Right cardiac atrium (tissue), 5 donors: ENCODE data around the gene MAPK10. TPM values are rescaled to one million over a fixed set of nuclear protein-coding genes. Genes with fewer than 3 reads are reported as not detected.

Source experiments
- ATAC-seq, 2 donors: fragments of 200-7000 bp; cut with Tn5 transposase; one replicate each; pipeline versions ENCODE4 v1.8.0 to v1.9.1; 2020; ENCODE audit warnings: moderate library complexity in 2 of 2, mild to moderate bottlenecking in 1 of 2
- DNase-seq, 3 donors: peaks; one replicate each; pipeline ENCODE4 v3.0.0-alpha.2; 2020
- H3K27ac ChIP-seq: one replicate; pipeline ENCODE4 v1.5.1; 2013; ENCODE audit warnings: mild to moderate bottlenecking, low read length, control low read depth, moderate library complexity
- H3K27me3 ChIP-seq: one replicate; pipeline ENCODE4 v1.6.1; 2013; ENCODE audit not compliant: control insufficient read depth, insufficient read depth
- H3K4me1 ChIP-seq: one replicate; pipeline ENCODE4 v1.6.1; 2013; ENCODE audit warnings: low read length; ENCODE audit not compliant: control insufficient read depth, insufficient read depth
- H3K4me3 ChIP-seq: one replicate; pipeline ENCODE4 v1.5.1; 2013; ENCODE audit warnings: low read length, control low read depth
- H3K9me3 ChIP-seq: one replicate; pipeline ENCODE4 v1.6.1; 2013; ENCODE audit warnings: low read length; ENCODE audit not compliant: control insufficient read depth
- WGBS: extraction: QIAGEN DNeasy Blood & Tissue Kit; methylation state at CpG from one replicate; pipeline ENCODE4 v1.1.7; 2013; 5-methylcytosine and 5-hydroxymethylcytosine counted together
- intact Hi-C, 4 donors: fragments of 100-400 bp; cut with DNase I; formaldehyde crosslinking; loops; one replicate each; pipeline versions ENCODE4 v1.11.0 to v1.14.0; 2022 to 2023
- polyA plus RNA-seq: library from polyadenylated mRNA; stranded (reverse); fragments of 200-250 nt; gene quantifications from one replicate; pipeline ENCODE4 v1.2.3, GENCODE V29; 2013
- total RNA-seq, 4 donors: library from RNA; stranded (reverse); fragmentation: NEBNext Ultra II Directional; extraction: Animal tissue kit (Norgen Biotek cat#: 25700); gene quantifications; one replicate each; pipeline ENCODE4 v1.2.1, GENCODE V29; 2021
- donor health status: healthy with polysubstance abuse.
- donor health status: DM: no; HTN: yes; CAD: no.
- donor health status: DM: no; HTN: no; CAD: no.
- donor health status: DM: no; HTN: yes; CAD: no; lungs with severe emphysema.
- donor health status: DM: yes; HTN: yes; CAD: no.

MAPK10 gene
- total and polyA plus RNA-seq, 5 donors = 6.6 to 12.9 (median 7.8) TPM

- WGBS = 76% methylated on average over 1 of the region's 1 CpG
- no peak overlapping the region for H3K27ac ChIP-seq
- no peak for DNase-seq
- H3K4me3 ChIP-seq = no peak overlapping the region
- no peaks in the 10 kb centered on the region for H3K4me1 ChIP-seq
- H3K9me3 ChIP-seq = no peaks in the 10 kb centered on the region
- intact Hi-C loops = no loop called here
- ATAC-seq = no peak
- no peaks in the 10 kb centered on the region for H3K27me3 ChIP-seq
These were observed 251.7 kb downstream of the MAPK10 start for GRCh38 chr4:86108137-86108536.

- intact Hi-C loops = no loop called here
- no peak overlapping the region for H3K4me3 ChIP-seq
- DNase-seq = no peak
- no peaks in the 10 kb centered on the region for H3K4me1 ChIP-seq
- H3K27ac ChIP-seq = no peak overlapping the region
- H3K27me3 ChIP-seq = no peaks in the 10 kb centered on the region
- no peaks in the 10 kb centered on the region for H3K9me3 ChIP-seq
- 52% methylated on average over 6 of the region's 6 CpGs for WGBS
- no peak for ATAC-seq
These were observed 252.7 kb downstream of the MAPK10 start for GRCh38 chr4:86107112-86107511.

GRCh38 chr4:86106475-86106874, 253.4 kb downstream of the MAPK10 start:
- Histone ChIP-seq H3K9me3 (no peaks in the 10 kb centered on the region), H3K27me3 (no peaks in the 10 kb centered on the region), H3K4me1 (no peaks in the 10 kb centered on the region), H3K27ac (no peak overlapping the region), H3K4me3 (no peak overlapping the region)
- ATAC-seq (no peak), DNase-seq (no peak)
- intact Hi-C loops = no loop called here
- 66% methylated on average over 2 of the region's 2 CpGs for WGBS

GRCh38 chr4:86101841-86102240, 258.0 kb downstream of the MAPK10 start:
- ATAC-seq (no peak), DNase-seq (no peak)
- H3K4me1 ChIP-seq = no peaks in the 10 kb centered on the region
- H3K9me3 ChIP-seq = no peaks in the 10 kb centered on the region
- H3K4me3 ChIP-seq = no peak overlapping the region
- H3K27ac ChIP-seq = no peak overlapping the region
- no peaks in the 10 kb centered on the region for H3K27me3 ChIP-seq
- 92% methylated on average over 2 of the region's 2 CpGs for WGBS
- intact Hi-C loops = no loop called here

GRCh38 chr4:86101410-86101809, 258.4 kb downstream of the MAPK10 start:
- ATAC-seq (no peak), DNase-seq (no peak)
- Histone ChIP-seq H3K4me1 (no peaks in the 10 kb centered on the region), H3K4me3 (no peak overlapping the region), H3K9me3 (no peaks in the 10 kb centered on the region), H3K27ac (no peak overlapping the region), H3K27me3 (no peaks in the 10 kb centered on the region)
- intact Hi-C loops = no loop called here

GRCh38 chr4:86100539-86101215, 259.2 kb downstream of the MAPK10 start:
- H3K27ac ChIP-seq = no peak overlapping the region
- no peaks in the 10 kb centered on the region for H3K4me1 ChIP-seq
- H3K9me3 ChIP-seq = no peaks in the 10 kb centered on the region
- ATAC-seq (no peak), DNase-seq (no peak)
- no peak overlapping the region for H3K4me3 ChIP-seq
- intact Hi-C loops = no loop called here
- WGBS = 72% methylated on average over 7 of the region's 7 CpGs
- no peaks in the 10 kb centered on the region for H3K27me3 ChIP-seq

GRCh38 chr4:86099348-86099747, 260.5 kb downstream of the MAPK10 start:
- Histone ChIP-seq H3K9me3 (no peaks in the 10 kb centered on the region), H3K27ac (no peak overlapping the region), H3K27me3 (no peaks in the 10 kb centered on the region), H3K4me3 (no peak overlapping the region), H3K4me1 (no peaks in the 10 kb centered on the region)
- intact Hi-C loops = no loop called here
- DNase-seq (no peak), ATAC-seq (no peak)
- 85% methylated on average over 3 of the region's 3 CpGs for WGBS

GRCh38 chr4:86098691-86099090, 261.2 kb downstream of the MAPK10 start:
- Histone ChIP-seq H3K27me3 (no peaks in the 10 kb centered on the region), H3K4me3 (no peak overlapping the region), H3K9me3 (no peaks in the 10 kb centered on the region), H3K4me1 (no peaks in the 10 kb centered on the region), H3K27ac (no peak overlapping the region)
- DNase-seq (no peak), ATAC-seq (no peak)
- WGBS = 68% methylated on average over 3 of the region's 3 CpGs
- intact Hi-C loops = no loop called here

DNA sequence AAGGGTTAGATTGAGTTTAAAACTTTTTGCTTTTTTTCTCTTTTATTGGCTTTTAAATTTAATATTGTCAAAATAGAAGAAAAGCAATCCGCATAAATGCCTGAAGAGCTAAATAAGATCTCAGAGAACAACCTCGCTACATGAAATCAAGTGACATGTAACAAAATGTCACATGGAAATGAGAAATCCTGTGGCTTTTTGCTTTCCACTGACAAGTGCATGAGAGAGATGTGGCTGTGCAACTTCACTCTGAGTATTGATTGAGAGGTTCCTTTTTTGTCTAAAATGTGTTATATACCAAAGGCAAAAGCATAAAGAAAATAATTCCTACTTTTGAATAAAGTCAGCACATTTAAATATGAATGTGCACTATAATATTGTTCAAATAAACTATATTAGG, 263.5 kb downstream of the MAPK10 start:
- no peaks in the 10 kb centered on the region for H3K4me1 ChIP-seq

GRCh38 chr4:86092684-86093083, 267.2 kb downstream of the MAPK10 start:
- Histone ChIP-seq H3K4me3 (no peak overlapping the region), H3K27me3 (no peaks in the 10 kb centered on the region), H3K27ac (no peak overlapping the region), H3K9me3 (no peaks in the 10 kb centered on the region), H3K4me1 (no peaks in the 10 kb centered on the region)
- no peak for DNase-seq
- no peak for ATAC-seq
- intact Hi-C loops = no loop called here

More for the DNA sequence above, 263.5 kb downstream of the MAPK10 start:
- no peak for DNase-seq
- Histone ChIP-seq H3K9me3 (no peaks in the 10 kb centered on the region), H3K27me3 (no peaks in the 10 kb centered on the region), H3K27ac (no peak overlapping the region), H3K4me3 (no peak overlapping the region)
- ATAC-seq = no peak
- intact Hi-C loops = no loop called here
- WGBS = 98% methylated on average over 2 of the region's 2 CpGs

- H3K27me3 ChIP-seq = no peaks in the 10 kb centered on the region
- H3K9me3 ChIP-seq = no peaks in the 10 kb centered on the region
- no peak overlapping the region for H3K4me3 ChIP-seq
- H3K27ac ChIP-seq = no peak overlapping the region
- no peaks in the 10 kb centered on the region for H3K4me1 ChIP-seq
- ATAC-seq = no peak
- DNase-seq = no peak
- intact Hi-C loops = no loop called here
These were observed 268.7 kb downstream of the MAPK10 start for GRCh38 chr4:86091201-86091600.

GRCh38 chr4:86089781-86090323, 270.0 kb downstream of the MAPK10 start:
- Histone ChIP-seq H3K4me3 (no peak overlapping the region), H3K27ac (no peak overlapping the region), H3K9me3 (no peaks in the 10 kb centered on the region), H3K27me3 (no peaks in the 10 kb centered on the region), H3K4me1 (no peaks in the 10 kb centered on the region)
- ATAC-seq (no peak), DNase-seq (no peak)
- intact Hi-C loops = no loop called here
- 66% methylated on average over 2 of the region's 2 CpGs for WGBS
